ENCODE results near the gene TMEM163.

- TF ChIP-seq EZH2 (IDR thresholded peaks at IDR 0.05; ENCODE audit: borderline replicate concordance, insufficient read depth, low read length, poor library complexity, severe bottlenecking) (no peak), CTCF (IDR thresholded peaks at IDR 0.05; ENCODE audit: poor library complexity, severe bottlenecking) (no peak), TAF1 (IDR thresholded peaks at IDR 0.05; ENCODE audit: low read depth) (no peak)
Observed at GRCh38 chr2:134479696-134480330, 239.0 kb downstream of the TMEM163 start.
